ENCODE results near the gene PSMD7. TPM values are rescaled to one million over a fixed set of nuclear protein-coding genes. Genes with fewer than 3 reads are reported as not detected.

PSMD7 gene
- total RNA-seq, 1 donor from 2014 or later: 170 TPM

- no peak overlapping the region for H3K4me3 Mint-ChIP-seq (ENCODE audit: low read depth)
- intact Hi-C loops (cut with micrococcal nuclease): no loop called here
- no peak for DNase-seq (ENCODE audit: low spot score)
These were observed 17.3 kb upstream of the PSMD7 start for GRCh38 chr16:74279266-74279665.

GRCh38 chr16:74279805-74280204, 16.8 kb upstream of the PSMD7 start:
- Mint-ChIP-seq H3K4me1 (ENCODE audit: low read depth) (peaks cover 4% of the 10 kb centered on the region), H3K4me3 (ENCODE audit: low read depth) (no peak overlapping the region), H3K27me3 (ENCODE audit: low read depth) (peaks cover 6% of the 10 kb centered on the region), H3K36me3 (ENCODE audit: low read depth) (peaks cover 5% of the 10 kb centered on the region), H3K9me3 (peaks cover 7% of the 10 kb centered on the region), H3K27ac (no peak overlapping the region)
- no peak for DNase-seq (ENCODE audit: low spot score)
- intact Hi-C loops (cut with micrococcal nuclease): no loop called here

More at GRCh38 chr16:74279266-74279665, 17.3 kb upstream of the PSMD7 start:
- Mint-ChIP-seq H3K36me3 (ENCODE audit: low read depth) (peaks cover 5% of the 10 kb centered on the region), H3K4me1 (ENCODE audit: low read depth) (peaks cover 4% of the 10 kb centered on the region), H3K27me3 (ENCODE audit: low read depth) (peaks cover 11% of the 10 kb centered on the region), H3K9me3 (peaks cover 7% of the 10 kb centered on the region), H3K27ac (no peak overlapping the region)

- Mint-ChIP-seq H3K36me3 (ENCODE audit: low read depth) (peaks cover 5% of the 10 kb centered on the region), H3K9me3 (peaks cover 7% of the 10 kb centered on the region), H3K27me3 (ENCODE audit: low read depth) (peaks cover 6% of the 10 kb centered on the region), H3K4me1 (ENCODE audit: low read depth) (peaks cover 4% of the 10 kb centered on the region), H3K27ac (no peak overlapping the region), H3K4me3 (ENCODE audit: low read depth) (no peak overlapping the region)
- no peak for DNase-seq (ENCODE audit: low spot score)
- intact Hi-C loops (cut with micrococcal nuclease): no loop called here
These were observed 16.2 kb upstream of the PSMD7 start for GRCh38 chr16:74280448-74280847.

GRCh38 chr16:74281300-74281699, 15.3 kb upstream of the PSMD7 start:
- DNase-seq (ENCODE audit: low spot score): no peak
- peaks cover 4% of the 10 kb centered on the region for H3K27me3 Mint-ChIP-seq (ENCODE audit: low read depth)
- intact Hi-C loops (cut with micrococcal nuclease): no loop called here
- H3K4me1 Mint-ChIP-seq (ENCODE audit: low read depth): peaks cover 4% of the 10 kb centered on the region
- peaks cover 7% of the 10 kb centered on the region for H3K9me3 Mint-ChIP-seq
- no peak overlapping the region for H3K27ac Mint-ChIP-seq
- peaks cover 5% of the 10 kb centered on the region for H3K36me3 Mint-ChIP-seq (ENCODE audit: low read depth)
- no peak overlapping the region for H3K4me3 Mint-ChIP-seq (ENCODE audit: low read depth)

- peaks cover 7% of the 10 kb centered on the region for H3K9me3 Mint-ChIP-seq
- intact Hi-C loops (cut with micrococcal nuclease): no loop called here
- H3K4me3 Mint-ChIP-seq (ENCODE audit: low read depth): no peak overlapping the region
- H3K27me3 Mint-ChIP-seq (ENCODE audit: low read depth): no peaks in the 10 kb centered on the region
- peaks cover 4% of the 10 kb centered on the region for H3K4me1 Mint-ChIP-seq (ENCODE audit: low read depth)
- peaks cover 5% of the 10 kb centered on the region for H3K36me3 Mint-ChIP-seq (ENCODE audit: low read depth)
- no peak for DNase-seq (ENCODE audit: low spot score)
- no peak overlapping the region for H3K27ac Mint-ChIP-seq
These were observed 12.9 kb upstream of the PSMD7 start for GRCh38 chr16:74283716-74284115.

GRCh38 chr16:74288065-74288464, 8.5 kb upstream of the PSMD7 start:
- H3K4me1 Mint-ChIP-seq (ENCODE audit: low read depth): no peaks in the 10 kb centered on the region
- no peak for DNase-seq (ENCODE audit: low spot score)

GRCh38 chr16:74290356-74290755, 6.3 kb upstream of the PSMD7 start:
- intact Hi-C loops (cut with micrococcal nuclease): loop anchor here (10.0 kb wide), 1 partner anchor 1626 kb away; no protein-coding TSS in a partner anchor
- Mint-ChIP-seq H3K9me3 (peaks cover 14% of the 10 kb centered on the region), H3K27me3 (ENCODE audit: low read depth) (no peaks in the 10 kb centered on the region), H3K27ac (no peak overlapping the region), H3K4me3 (ENCODE audit: low read depth) (no peak overlapping the region), H3K4me1 (ENCODE audit: low read depth) (peaks cover 2% of the 10 kb centered on the region), H3K36me3 (ENCODE audit: low read depth) (peaks cover 10% of the 10 kb centered on the region)
- no peak for DNase-seq (ENCODE audit: low spot score)

More at GRCh38 chr16:74288065-74288464, 8.5 kb upstream of the PSMD7 start:
- Mint-ChIP-seq H3K27me3 (ENCODE audit: low read depth) (no peaks in the 10 kb centered on the region), H3K9me3 (peaks cover 14% of the 10 kb centered on the region), H3K27ac (no peak overlapping the region), H3K4me3 (ENCODE audit: low read depth) (no peak overlapping the region), H3K36me3 (ENCODE audit: low read depth) (peaks cover 6% of the 10 kb centered on the region)
- intact Hi-C loops (cut with micrococcal nuclease): no loop called here

- H3K4me1 Mint-ChIP-seq (ENCODE audit: low read depth): peaks cover 8% of the 10 kb centered on the region
- intact Hi-C loops (cut with micrococcal nuclease): loop anchor here (10.0 kb wide), 1 partner anchor 1626 kb away; no protein-coding TSS in a partner anchor
- no peak for DNase-seq (ENCODE audit: low spot score)
- no peak overlapping the region for H3K27ac Mint-ChIP-seq
- H3K9me3 Mint-ChIP-seq: peaks cover 14% of the 10 kb centered on the region
- peaks cover 11% of the 10 kb centered on the region for H3K36me3 Mint-ChIP-seq (ENCODE audit: low read depth)
- no peaks in the 10 kb centered on the region for H3K27me3 Mint-ChIP-seq (ENCODE audit: low read depth)
- H3K4me3 Mint-ChIP-seq (ENCODE audit: low read depth): no peak overlapping the region
These were observed 5.4 kb upstream of the PSMD7 start for GRCh38 chr16:74291176-74291575.

- Mint-ChIP-seq H3K9me3 (peaks cover 14% of the 10 kb centered on the region), H3K4me1 (ENCODE audit: low read depth) (peaks cover 9% of the 10 kb centered on the region), H3K4me3 (ENCODE audit: low read depth) (no peak overlapping the region), H3K27me3 (ENCODE audit: low read depth) (no peaks in the 10 kb centered on the region), H3K36me3 (ENCODE audit: low read depth) (peaks cover 13% of the 10 kb centered on the region), H3K27ac (no peak overlapping the region)
- no peak for DNase-seq (ENCODE audit: low spot score)
- intact Hi-C loops (cut with micrococcal nuclease): loop anchor here (10.0 kb wide), 1 partner anchor 1627 kb away; no protein-coding TSS in a partner anchor
These were observed 4.9 kb upstream of the PSMD7 start for GRCh38 chr16:74291577-74292208.

- Mint-ChIP-seq H3K4me1 (ENCODE audit: low read depth) (peaks cover 20% of the 10 kb centered on the region), H3K27ac (peak overlapping the region; percentile 90)
- intact Hi-C loops (cut with micrococcal nuclease): loop anchor here (1.0 to 10.0 kb wide), 4 partner anchors 33 to 1631 kb away; partner anchors contain the start of genes KARS1 and TERF2IP
These were observed 546 bp upstream of the PSMD7 start for GRCh38 chr16:74296104-74296431.

GRCh38 chr16:74297145-74297665, 591 bp downstream of the PSMD7 start:
- peak overlapping the region; percentile 84 for H3K4me3 Mint-ChIP-seq (ENCODE audit: low read depth)
- DNase-seq (ENCODE audit: low spot score): peak; percentile 28
- peaks cover 20% of the 10 kb centered on the region for H3K4me1 Mint-ChIP-seq (ENCODE audit: low read depth)
- H3K9me3 Mint-ChIP-seq: peaks cover 1% of the 10 kb centered on the region
- H3K27ac Mint-ChIP-seq: peak overlapping the region; percentile 90
- no peaks in the 10 kb centered on the region for H3K27me3 Mint-ChIP-seq (ENCODE audit: low read depth)
- H3K36me3 Mint-ChIP-seq (ENCODE audit: low read depth): peaks cover 55% of the 10 kb centered on the region
- intact Hi-C loops (cut with micrococcal nuclease): loop anchor here (2.0 to 10.0 kb wide), 3 partner anchors 32 to 1632 kb away; partner anchors contain the start of genes KARS1 and TERF2IP

More at GRCh38 chr16:74296104-74296431, 546 bp upstream of the PSMD7 start:
- Mint-ChIP-seq H3K27me3 (ENCODE audit: low read depth) (no peaks in the 10 kb centered on the region), H3K9me3 (peaks cover 10% of the 10 kb centered on the region), H3K4me3 (ENCODE audit: low read depth) (peak overlapping the region; percentile 84), H3K36me3 (ENCODE audit: low read depth) (peaks cover 49% of the 10 kb centered on the region)
- DNase-seq (ENCODE audit: low spot score): no peak

- H3K27ac Mint-ChIP-seq: peak overlapping the region; percentile 90
- no peaks in the 10 kb centered on the region for H3K27me3 Mint-ChIP-seq (ENCODE audit: low read depth)
- H3K9me3 Mint-ChIP-seq: no peaks in the 10 kb centered on the region
- H3K4me3 Mint-ChIP-seq (ENCODE audit: low read depth): peak overlapping the region; percentile 84
- DNase-seq (ENCODE audit: low spot score): no peak
- intact Hi-C loops (cut with micrococcal nuclease): loop anchor here (5.0 to 10.0 kb wide), 2 partner anchors 1349 to 1633 kb away; partner anchors contain the start of genes KARS1 and TERF2IP
- peaks cover 61% of the 10 kb centered on the region for H3K36me3 Mint-ChIP-seq (ENCODE audit: low read depth)
- H3K4me1 Mint-ChIP-seq (ENCODE audit: low read depth): peaks cover 20% of the 10 kb centered on the region
These were observed 1.5 kb downstream of the PSMD7 start for GRCh38 chr16:74298104-74298503.

- H3K36me3 Mint-ChIP-seq (ENCODE audit: low read depth): peaks cover 91% of the 10 kb centered on the region
- intact Hi-C loops (cut with micrococcal nuclease): no loop called here
- H3K4me1 Mint-ChIP-seq (ENCODE audit: low read depth): peaks cover 15% of the 10 kb centered on the region
- DNase-seq (ENCODE audit: low spot score): no peak
- H3K27me3 Mint-ChIP-seq (ENCODE audit: low read depth): no peaks in the 10 kb centered on the region
- H3K4me3 Mint-ChIP-seq (ENCODE audit: low read depth): no peak overlapping the region
- H3K27ac Mint-ChIP-seq: no peak overlapping the region
- H3K9me3 Mint-ChIP-seq: no peaks in the 10 kb centered on the region
These were observed 5.7 kb downstream of the PSMD7 start for GRCh38 chr16:74302341-74302740.
